GM12892 (cell line): Measurements from ENCODE around the gene SULF2.
A peak's percentile ranks its signal among the peaks of the same experiment; 100 is the strongest.

ENCODE experiments used
- DNase-seq: peaks from one replicate; pipeline ENCODE4 v3.0.0; 2011; ENCODE audit not compliant: insufficient read length
- FAIRE-seq: peaks from 2 replicates; lab custom pipeline; 2011; peaks lifted over from hg19 to GRCh38; lab: Jason Lieb, UNC
- POLR2A ChIP-seq: IDR thresholded peaks from 2 replicates; pipeline ENCODE4 v1.6.1; 2011; ENCODE audit warnings: low read depth, low read length, control low read depth
- POLR2AphosphoS5 ChIP-seq: IDR thresholded peaks from 2 replicates; pipeline ENCODE4 v1.6.1; 2011; ENCODE audit warnings: low read depth, low read length, control low read depth
- TAF1 ChIP-seq: IDR thresholded peaks from 2 replicates; pipeline ENCODE4 v1.6.1; 2011; ENCODE audit warnings: low read depth, mild to moderate bottlenecking, control low read depth, low read length, borderline replicate concordance

Gene SULF2

DNA sequence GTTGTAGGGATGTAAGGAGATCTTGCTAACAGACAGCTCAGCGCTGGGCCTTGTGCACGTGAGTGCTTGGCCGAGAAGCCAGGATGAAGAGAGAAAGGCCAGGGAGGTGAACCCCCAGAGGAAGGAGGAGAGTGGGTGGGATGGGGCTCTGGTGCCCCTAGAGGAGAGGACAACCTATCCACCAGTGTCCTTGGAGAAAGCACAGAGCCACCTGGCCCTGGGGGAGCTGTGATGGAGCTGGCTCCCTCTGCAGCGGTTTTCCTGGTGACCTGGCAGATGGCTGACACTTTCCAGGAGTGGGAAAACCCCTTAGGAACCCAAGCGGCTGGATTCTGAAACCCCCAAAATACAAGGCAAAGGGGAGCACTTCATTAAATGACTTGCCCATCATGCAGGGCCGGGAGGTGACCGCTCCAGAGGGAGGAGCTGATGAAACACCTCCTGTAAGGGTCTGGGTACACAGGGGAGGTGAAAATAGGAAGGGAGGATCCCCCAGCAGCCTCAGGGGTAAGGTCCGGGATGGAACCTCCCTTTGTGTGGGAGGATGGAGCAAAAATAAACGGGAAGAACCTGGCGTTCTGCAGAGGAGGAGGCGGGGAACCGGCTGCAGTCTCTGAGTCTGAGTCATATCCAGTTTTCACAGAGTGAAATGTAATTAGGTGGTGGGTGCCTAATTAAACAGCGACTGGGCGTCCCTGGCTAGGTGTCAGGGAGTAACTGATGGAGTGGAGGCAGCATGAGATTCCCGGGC lies 80.4 kb downstream of the SULF2 start:
- TF ChIP-seq POLR2A (no peak), TAF1 (no peak), POLR2AphosphoS5 (no peak)
- FAIRE-seq (no peak), DNase-seq (no peak)

GRCh38 chr20:47703748-47704147 lies 81.5 kb downstream of the SULF2 start:
- FAIRE-seq (no peak), DNase-seq (no peak)
- TF ChIP-seq POLR2A (no peak), POLR2AphosphoS5 (no peak), TAF1 (no peak)

DNA sequence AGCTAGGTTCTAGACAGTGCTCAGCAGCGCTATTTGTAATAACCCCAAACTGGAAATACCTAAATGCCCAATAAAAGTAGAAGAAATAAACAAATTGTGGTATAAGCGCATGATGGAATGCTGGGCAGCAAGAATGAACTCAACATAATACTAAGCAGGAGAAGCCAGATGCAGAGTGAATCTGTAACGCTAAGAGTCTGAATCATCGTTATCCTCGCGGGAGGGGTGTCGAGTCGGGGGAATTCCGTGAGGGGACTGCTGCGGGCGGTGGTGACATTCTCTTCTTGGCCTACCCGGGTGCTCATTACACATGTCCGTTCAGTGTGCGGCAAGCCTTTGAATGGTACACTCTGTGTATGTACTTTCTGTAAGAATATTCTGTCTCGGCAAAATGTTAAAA lies 83.7 kb downstream of the SULF2 start:
- TF ChIP-seq TAF1 (no peak), POLR2A (no peak), POLR2AphosphoS5 (no peak)
- DNase-seq: no peak
- peak; percentile 17 for FAIRE-seq

GRCh38 chr20:47700327-47700726 lies 85.0 kb downstream of the SULF2 start:
- TF ChIP-seq POLR2A: no peak
- no peak for TF ChIP-seq POLR2AphosphoS5
- no peak for TF ChIP-seq TAF1
- no peak for FAIRE-seq

GRCh38 chr20:47699818-47700217 lies 85.5 kb downstream of the SULF2 start:
- FAIRE-seq (no peak), DNase-seq (no peak)
- TF ChIP-seq POLR2A: no peak
- no peak for TF ChIP-seq POLR2AphosphoS5
- TF ChIP-seq TAF1: no peak

More at GRCh38 chr20:47700327-47700726, 85.0 kb downstream of the SULF2 start:
- DNase-seq: no peak

DNA sequence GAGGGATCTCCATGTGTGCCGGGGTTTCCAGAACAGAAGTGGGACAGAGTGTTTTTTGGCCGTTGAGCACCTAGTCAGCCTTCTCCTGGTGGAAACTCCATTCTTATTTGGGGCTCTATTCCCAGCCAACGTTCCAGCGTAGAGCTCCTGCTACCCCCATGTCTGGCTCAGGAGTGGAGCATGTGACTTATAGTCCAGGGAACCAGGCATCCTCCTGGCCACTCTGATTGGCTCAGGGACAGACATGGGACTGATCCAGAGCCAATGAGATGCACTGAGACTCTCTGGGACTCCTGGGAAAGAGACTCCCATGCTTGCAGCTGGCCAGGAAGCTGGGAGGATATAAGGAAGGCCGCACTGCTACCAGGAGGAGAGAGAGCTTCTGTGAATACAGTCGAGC lies 87.1 kb downstream of the SULF2 start:
- no peak for DNase-seq
- no peak for TF ChIP-seq POLR2A
- TF ChIP-seq POLR2AphosphoS5: no peak
- TF ChIP-seq TAF1: no peak
- FAIRE-seq: no peak

GRCh38 chr20:47696856-47697255 lies 88.4 kb downstream of the SULF2 start:
- TF ChIP-seq POLR2A (no peak), POLR2AphosphoS5 (no peak), TAF1 (no peak)
- no peak for FAIRE-seq
- DNase-seq: no peak

- DNase-seq (no peak), FAIRE-seq (no peak)
- TF ChIP-seq POLR2AphosphoS5: no peak
- no peak for TF ChIP-seq TAF1
- TF ChIP-seq POLR2A: no peak
These were observed 91.1 kb downstream of the SULF2 start for GRCh38 chr20:47694021-47694818.

DNA sequence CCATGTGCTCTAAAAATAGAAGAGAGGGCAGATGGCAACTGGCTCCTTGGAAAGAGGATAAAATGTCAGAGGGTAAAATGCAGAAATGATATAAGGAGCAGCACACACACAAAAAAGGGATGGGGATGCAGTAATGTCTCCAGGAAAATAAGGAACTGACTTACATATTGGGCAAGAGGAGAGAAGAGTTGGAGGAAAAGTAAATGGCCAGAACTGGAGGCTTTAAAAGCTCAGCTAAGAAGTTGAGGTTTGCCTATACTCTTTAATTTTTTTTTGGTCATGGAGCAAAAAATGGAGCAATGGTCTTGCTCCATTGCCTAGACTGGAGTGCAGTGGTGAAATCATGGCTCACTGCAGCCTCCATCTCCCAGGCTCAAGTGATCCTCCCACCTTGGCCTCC lies 93.7 kb downstream of the SULF2 start:
- FAIRE-seq (no peak), DNase-seq (no peak)
- TF ChIP-seq POLR2A (no peak), TAF1 (no peak), POLR2AphosphoS5 (no peak)

DNA sequence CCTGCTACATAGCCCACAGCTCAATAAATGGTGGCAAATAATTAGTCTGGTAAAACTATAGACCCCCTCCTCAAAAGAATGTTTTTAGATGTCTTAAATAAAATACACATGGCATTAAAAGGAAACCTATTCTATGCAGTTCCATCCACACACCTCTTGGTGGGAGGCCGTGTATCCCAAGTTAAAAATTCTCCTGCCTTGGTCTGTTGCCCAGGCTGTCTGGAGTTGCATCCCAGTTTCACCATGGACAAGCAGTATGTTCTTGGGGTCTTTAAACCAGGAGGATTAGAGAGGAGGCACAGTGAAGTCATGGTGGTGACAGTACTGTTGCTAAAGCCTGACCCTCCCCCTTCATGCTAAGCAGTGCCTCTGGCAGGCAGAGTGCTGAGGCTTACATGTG lies 95.5 kb downstream of the SULF2 start:
- FAIRE-seq (no peak), DNase-seq (no peak)
- TF ChIP-seq TAF1: no peak
- no peak for TF ChIP-seq POLR2A
- no peak for TF ChIP-seq POLR2AphosphoS5
